ENCODE data around the gene ZNF428. TPM values are rescaled to one million over a fixed set of nuclear protein-coding genes. Genes with fewer than 3 reads are reported as not detected.

Gene ZNF428
- total RNA-seq, 1 experiment from 2014 or later = 39.6 TPM

- H3K4me2 ChIP-seq (ENCODE audit: low read length) = no peak overlapping the region
- H3K4me1 ChIP-seq (ENCODE audit: control insufficient read depth in 1 of 2, insufficient read depth in 2 of 2, low read length in 2 of 2) = peaks cover 0 to 5% of the 10 kb centered on the region in 2 experiments; a peak in 1 of 4 replicates
- ChIA-PET CTCF (no interaction called here), POLR2A (no interaction called here), RAD21 (ENCODE audit: low non-redundant PET in 1 of 2, low total read pairs in 2 of 2, uncharacterized antibody in 2 of 2, unreplicated experiment in 2 of 2) (no interaction called here)
- H3K9ac ChIP-seq (ENCODE audit: low read length) = no peak overlapping the region
- H3K9me3 ChIP-seq (ENCODE audit: control insufficient read depth in 1 of 2, insufficient read depth in 1 of 2, low read depth in 1 of 2, low read length in 2 of 2) = no peaks in the 10 kb centered on the region
- H3K36me3 ChIP-seq (ENCODE audit: control insufficient read depth in 1 of 2, insufficient read depth in 2 of 2, low read length in 2 of 2) = no peaks in the 10 kb centered on the region
- no peak overlapping the region for H2AFZ ChIP-seq (ENCODE audit: low read depth, low read length, poor library complexity, severe bottlenecking)
- no peak overlapping the region for H3K4me3 ChIP-seq (replicated peaks in 1 of 2; ENCODE audit: low read depth in 1 of 2, low read length in 2 of 2)
- no TSS peak for BruUV-seq (replicated peaks)
- no peaks in the 10 kb centered on the region for H4K20me1 ChIP-seq (ENCODE audit: insufficient read depth)
- H3K27me3 ChIP-seq (ENCODE audit: insufficient read depth, low read length) = no peaks in the 10 kb centered on the region
- no peak overlapping the region for H3K27ac ChIP-seq (ENCODE audit: low read depth, low read length)
- TF ChIP-seq EZH2phosphoT487 (IDR thresholded peaks at IDR 0.05; ENCODE audit: borderline replicate concordance) = no peak
- TF ChIP-seq JUND (IDR thresholded peaks at IDR 0.05) = no peak
- no peak for TF ChIP-seq CTCF (IDR thresholded peaks at IDR 0.05 in 2 of 3, conservative IDR thresholded peaks at IDR 0.05 in 1 of 3; ENCODE audit: borderline replicate concordance in 1 of 3, insufficient read depth in 1 of 3, low read depth in 2 of 3, low read length in 2 of 3)
- ATAC-seq (no peak), DNase-seq (ENCODE audit: low read depth, low spot score) (no peak)
- H3K79me2 ChIP-seq (ENCODE audit: insufficient read depth, low read length) = no peaks in the 10 kb centered on the region
- H3K9me2 ChIP-seq (ENCODE audit: insufficient read depth) = no peaks in the 10 kb centered on the region
- intact Hi-C loops (cut with micrococcal nuclease) = no loop called here
Measured at GRCh38 chr19:43581467-43581866, 38.0 kb downstream of the ZNF428 start.

- intact Hi-C loops (cut with micrococcal nuclease) = no loop called here
- Histone ChIP-seq H3K4me3 (replicated peaks in 1 of 2; ENCODE audit: low read depth in 1 of 2, low read length in 2 of 2) (no peak overlapping the region), H3K27me3 (ENCODE audit: insufficient read depth, low read length) (no peaks in the 10 kb centered on the region), H3K9ac (ENCODE audit: low read length) (no peak overlapping the region), H4K20me1 (ENCODE audit: insufficient read depth) (no peaks in the 10 kb centered on the region), H3K79me2 (ENCODE audit: insufficient read depth, low read length) (peaks cover 10% of the 10 kb centered on the region; the same call in 1 of the 2 replicates), H2AFZ (ENCODE audit: low read depth, low read length, poor library complexity, severe bottlenecking) (no peak overlapping the region), H3K4me2 (ENCODE audit: low read length) (no peak overlapping the region), H3K27ac (ENCODE audit: low read depth, low read length) (no peak overlapping the region), H3K4me1 (ENCODE audit: control insufficient read depth in 1 of 2, insufficient read depth in 2 of 2, low read length in 2 of 2) (peaks cover 11 to 14% of the 10 kb centered on the region in 2 experiments), H3K9me3 (ENCODE audit: control insufficient read depth in 1 of 2, insufficient read depth in 1 of 2, low read depth in 1 of 2, low read length in 2 of 2) (no peaks in the 10 kb centered on the region), H3K36me3 (ENCODE audit: control insufficient read depth in 1 of 2, insufficient read depth in 2 of 2, low read length in 2 of 2) (no peaks in the 10 kb centered on the region), H3K9me2 (ENCODE audit: insufficient read depth) (no peaks in the 10 kb centered on the region)
- ChIA-PET RAD21 (ENCODE audit: low non-redundant PET in 1 of 2, low total read pairs in 2 of 2, uncharacterized antibody in 2 of 2, unreplicated experiment in 2 of 2) (no interaction called here), CTCF (no interaction called here), POLR2A (interaction anchor here (0.6 kb wide), 1 partner anchor 40 kb away, joined by 4 read pairs; no protein-coding TSS in a partner anchor)
- no TSS peak for BruUV-seq (replicated peaks)
- ATAC-seq (no peak), DNase-seq (ENCODE audit: low read depth, low spot score) (no peak)
- TF ChIP-seq SRF (IDR thresholded peaks at IDR 0.05; ENCODE audit: low read depth) (no peak), POLR2AphosphoS5 (IDR thresholded peaks at IDR 0.05; ENCODE audit: low read depth, low read length) (no peak), ELF1 (IDR thresholded peaks at IDR 0.05; ENCODE audit: borderline replicate concordance, low read depth) (no peak), EZH2phosphoT487 (IDR thresholded peaks at IDR 0.05; ENCODE audit: borderline replicate concordance) (no peak), EZH2 (IDR thresholded peaks at IDR 0.05) (no peak), ZFX (IDR thresholded peaks at IDR 0.05) (no peak), CBX3 (IDR thresholded peaks at IDR 0.05; ENCODE audit: low read depth) (no peak), ZNF274 (IDR thresholded peaks at IDR 0.05; ENCODE audit: low read depth, low read length) (no peak)
Measured at GRCh38 chr19:43578787-43579186, 40.6 kb downstream of the ZNF428 start.

Data from HCT116 (cell line).